NCI-H2227 treated with DMSO at 0.1 percent for 48 hours (cell line): ENCODE data around the gene IRS2.
"Not testable (repeated sequence)": the region's sequence is repeated elsewhere in the genome, so short reads cannot be mapped to it uniquely, and the experiment has no call there.

ENCODE experiments used
- DNase-seq: peaks from one replicate; lab custom pipeline; 2025; lab: John Stamatoyannopoulos, UW

Gene IRS2

DNA sequence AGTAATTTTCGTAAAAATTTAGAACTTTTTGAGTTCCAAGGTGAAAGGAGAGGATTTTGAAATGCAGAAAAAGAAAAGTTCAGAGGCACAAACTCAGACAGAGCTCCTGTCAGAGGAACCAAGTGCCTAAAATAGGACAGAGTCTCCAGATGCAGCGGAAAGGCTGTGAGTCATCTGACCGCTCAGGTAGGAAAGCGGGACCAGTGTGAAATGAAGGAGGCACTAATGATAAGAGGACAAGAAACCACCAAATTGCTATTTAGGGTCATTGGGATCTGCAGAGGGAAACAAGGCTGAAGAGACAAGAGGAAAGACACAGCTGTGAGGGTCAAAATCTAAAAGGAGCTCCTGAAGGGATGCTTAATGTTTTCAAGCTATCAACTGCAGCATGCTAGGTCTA, 34.9 kb downstream of the IRS2 start:
- no peak for DNase-seq

DNA sequence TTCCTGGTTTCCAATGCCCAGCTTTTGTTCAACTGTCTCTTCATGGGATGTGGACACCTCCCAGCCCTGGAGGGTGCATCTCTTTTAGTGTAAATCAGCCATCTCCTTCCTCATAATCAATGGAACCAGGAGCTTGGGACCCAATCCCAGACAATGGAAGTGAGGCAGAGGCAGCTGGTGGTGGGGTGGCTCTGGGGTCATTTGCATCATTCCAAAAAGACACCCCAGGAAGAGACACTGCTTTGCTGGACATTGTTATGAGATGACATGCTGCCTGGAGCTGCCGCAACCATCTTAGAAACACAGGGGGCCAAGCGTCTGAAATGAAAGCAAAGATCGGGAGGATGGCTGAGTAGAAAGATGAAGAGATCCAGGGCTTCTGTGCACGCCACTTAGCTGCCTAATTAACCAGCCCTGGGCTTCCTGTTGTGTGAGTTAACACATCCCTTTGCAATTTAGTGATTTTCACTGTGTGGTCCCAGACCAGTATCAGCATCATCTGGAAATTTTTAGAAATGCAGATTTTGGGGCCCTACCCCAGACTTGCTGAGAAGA, 36.1 kb downstream of the IRS2 start:
- DNase-seq, result no peak

- no peak for DNase-seq
Observed at GRCh38 chr13:109749365-109749764, 37.0 kb downstream of the IRS2 start.

DNA sequence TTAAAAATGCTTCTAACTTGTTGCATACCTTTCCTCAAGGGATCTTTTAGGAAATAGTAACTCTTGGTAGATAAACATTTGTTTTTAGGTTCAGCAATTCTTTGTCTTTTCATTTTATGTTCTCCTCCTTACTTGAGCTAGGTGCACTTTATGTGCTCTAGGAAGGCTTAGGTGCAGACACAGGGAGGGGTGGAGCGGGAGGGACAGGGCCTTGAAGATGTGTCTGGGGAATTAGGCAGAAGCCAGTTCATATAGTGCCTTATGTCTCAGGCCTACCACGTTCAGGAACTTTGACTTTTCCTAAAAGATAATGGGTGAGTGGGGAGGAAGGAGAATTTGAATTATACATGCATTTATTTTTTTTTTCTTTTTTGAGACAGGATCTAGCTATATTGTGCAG, 37.7 kb downstream of the IRS2 start:
- DNase-seq, result no peak

- no peak for DNase-seq
Observed at GRCh38 chr13:109747524-109747923, 38.9 kb downstream of the IRS2 start.

- no peak for DNase-seq
Observed at GRCh38 chr13:109746364-109746763, 40.0 kb downstream of the IRS2 start.

DNA sequence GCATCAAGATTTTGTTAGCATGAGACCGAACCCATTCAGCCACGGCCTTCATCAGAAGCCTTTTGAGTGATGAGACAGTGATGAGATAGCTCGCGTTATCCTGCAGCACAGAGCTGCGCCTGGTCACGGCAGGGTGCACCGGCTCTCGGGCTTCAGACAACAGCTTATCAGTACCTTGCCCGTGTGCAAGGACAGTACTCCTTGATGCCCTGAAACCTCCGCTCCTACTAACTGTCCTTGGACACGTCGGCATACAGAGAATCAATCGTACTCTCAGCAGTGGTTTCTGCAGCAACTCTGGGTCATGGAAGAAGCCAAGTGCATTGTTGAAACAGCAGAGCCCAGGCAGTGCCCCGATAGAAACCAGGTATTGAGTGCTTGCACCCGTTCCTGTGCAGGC, 40.7 kb downstream of the IRS2 start:
- DNase-seq, result no peak

GRCh38 chr13:109745060-109745459, 41.3 kb downstream of the IRS2 start:
- DNase-seq, result no peak

GRCh38 chr13:109744512-109745051, 41.8 kb downstream of the IRS2 start:
- peak; percentile 14 for DNase-seq

GRCh38 chr13:109743706-109744453, 42.5 kb downstream of the IRS2 start:
- no peak for DNase-seq

GRCh38 chr13:109741966-109742365, 44.4 kb downstream of the IRS2 start:
- no peak for DNase-seq

- DNase-seq, result no peak
Observed at GRCh38 chr13:109740721-109741120, 45.7 kb downstream of the IRS2 start.

DNA sequence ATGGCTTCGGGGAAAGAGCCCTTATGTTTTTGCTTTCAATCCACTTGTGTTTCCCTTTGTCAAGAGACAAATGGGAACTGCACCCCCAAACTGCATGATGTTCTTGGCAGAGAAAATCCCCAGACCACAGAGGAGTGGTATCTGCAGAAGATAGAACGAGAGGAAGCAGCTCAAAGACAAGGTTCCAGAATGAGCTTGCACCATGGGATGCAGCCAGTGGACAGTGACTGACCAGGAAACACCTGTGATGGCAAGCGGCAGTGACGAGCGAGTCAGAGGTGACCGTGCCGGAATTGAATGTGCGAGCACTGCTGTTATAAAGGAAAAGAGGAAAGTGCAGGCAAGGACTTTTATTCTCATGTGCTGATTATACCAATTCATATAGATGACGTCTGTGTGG, 46.3 kb downstream of the IRS2 start:
- no peak for DNase-seq

GRCh38 chr13:109738298-109738746, 48.1 kb downstream of the IRS2 start:
- no peak for DNase-seq

DNA sequence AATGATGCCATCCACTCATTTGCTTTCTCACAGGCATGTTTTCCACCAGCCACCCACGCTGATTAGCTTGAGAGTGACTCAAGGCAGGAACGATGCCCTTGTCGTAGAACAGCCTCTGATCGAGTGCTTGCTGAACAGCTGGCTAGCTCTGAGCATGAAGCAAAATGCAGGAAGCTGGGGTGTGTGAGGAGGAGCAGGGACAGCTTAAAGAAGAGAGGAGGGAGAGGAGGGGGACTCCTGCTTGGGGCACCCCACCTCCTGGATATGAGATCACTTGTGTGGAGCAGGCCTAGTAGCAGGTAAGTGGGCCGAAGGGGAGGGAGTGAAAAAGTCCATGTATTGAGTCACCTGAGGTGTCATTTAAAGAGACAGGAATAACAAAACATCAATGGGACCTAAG, 48.8 kb downstream of the IRS2 start:
- DNase-seq, result no peak

- DNase-seq, result no peak
Observed at GRCh38 chr13:109737046-109737573, 49.3 kb downstream of the IRS2 start.

DNA sequence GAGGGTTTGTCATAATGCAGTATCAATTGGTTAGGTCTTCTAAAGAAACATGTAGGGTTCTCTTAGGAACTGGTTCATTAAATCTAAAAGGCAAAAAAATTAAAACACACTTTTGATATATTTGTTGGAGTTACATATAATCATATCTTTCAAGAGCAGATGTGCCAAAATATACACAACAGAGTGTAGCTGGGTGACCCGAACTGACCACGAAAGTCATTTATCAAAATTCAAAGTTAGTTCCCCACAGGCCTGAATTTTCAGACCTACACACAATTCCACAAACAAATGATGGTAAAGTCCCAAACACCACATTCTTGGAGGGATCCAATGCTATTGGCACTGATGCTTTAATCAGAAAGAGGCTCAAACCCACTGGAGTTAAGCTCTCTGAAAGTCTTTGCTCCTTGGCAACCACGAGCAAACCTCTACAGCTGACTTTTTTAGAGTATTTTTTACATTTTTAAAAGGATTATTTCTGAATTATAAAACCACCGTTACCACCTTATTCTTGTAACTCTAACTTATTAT, 50.9 kb downstream of the IRS2 start:
- DNase-seq, result no peak

DNA sequence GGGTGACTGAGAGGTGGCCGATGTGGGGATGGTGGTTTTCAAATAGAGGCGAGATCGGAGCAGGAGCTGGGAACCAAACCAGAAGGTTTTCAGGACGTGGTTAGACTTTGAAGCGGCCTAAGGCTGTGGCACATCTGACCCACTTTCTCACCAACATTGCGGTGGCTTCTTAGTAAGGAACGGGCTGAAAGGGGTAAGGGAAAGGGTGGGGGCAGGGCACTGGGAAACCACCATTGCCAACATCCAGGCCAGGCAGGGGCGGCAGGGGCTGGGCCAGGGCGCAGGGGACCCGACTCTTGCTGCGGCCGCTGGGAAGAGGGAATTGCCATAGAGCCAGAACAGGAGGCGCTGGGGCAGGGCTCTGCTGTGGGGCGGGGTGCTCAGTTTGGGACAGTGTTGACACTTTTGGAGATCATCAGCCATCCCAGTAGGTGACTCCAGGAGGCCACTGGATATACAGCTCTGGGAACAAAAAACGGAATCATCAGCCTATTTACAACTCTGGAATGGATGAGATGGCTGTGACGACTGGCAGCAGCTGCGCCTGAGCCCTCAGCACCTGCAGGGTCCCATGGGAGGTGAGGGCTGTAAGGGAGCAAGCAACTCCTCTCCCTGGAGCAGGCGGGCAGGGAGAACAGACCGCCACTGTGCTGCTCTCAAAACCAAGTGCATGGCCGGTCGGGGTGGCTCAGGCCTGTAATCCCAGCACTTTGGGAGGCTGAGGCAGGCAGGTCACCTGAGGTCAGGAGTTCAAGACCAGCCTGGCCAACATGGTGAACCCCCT, 52.2 kb downstream of the IRS2 start:
- DNase-seq, result no peak

GRCh38 chr13:109733550-109733949, 52.8 kb downstream of the IRS2 start:
- no peak for DNase-seq

- DNase-seq, result not testable (repeated sequence)
Observed at GRCh38 chr13:109732470-109733170, 53.8 kb downstream of the IRS2 start.

DNA sequence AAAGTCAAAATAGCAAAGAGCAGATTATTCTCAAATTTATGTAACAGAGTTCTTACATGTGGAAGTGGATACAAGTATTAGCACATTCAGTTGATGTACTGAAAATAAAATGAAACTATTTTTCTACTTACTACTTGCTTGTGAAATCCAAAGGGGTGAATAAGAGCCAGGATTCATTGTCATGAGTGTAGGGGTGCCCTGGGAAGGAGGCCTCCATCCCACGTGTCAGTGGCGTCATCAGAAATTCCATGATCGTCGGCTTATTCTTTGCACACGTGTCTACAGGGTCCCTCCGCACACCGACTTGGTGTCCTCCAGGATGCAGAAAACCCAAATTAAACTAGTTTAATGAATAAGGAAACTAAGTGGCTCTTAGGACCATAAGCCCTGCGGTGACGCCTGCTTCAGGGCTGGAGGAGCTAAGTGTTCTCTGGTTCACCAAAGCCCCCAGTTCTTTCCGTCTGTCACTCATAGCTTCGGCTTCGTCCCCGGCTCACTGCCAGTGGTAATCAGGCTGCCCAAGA, 55.5 kb downstream of the IRS2 start:
- no peak for DNase-seq
